ENCODE measurements around the gene HAPLN2.
A peak's percentile ranks its signal among the peaks of the same experiment; 100 is the strongest.

HAPLN2 gene

GRCh38 chr1:156646738-156647211 is 27.6 kb downstream of the HAPLN2 start:
- DNase-seq: no peak

GRCh38 chr1:156647351-156647750 is 28.1 kb downstream of the HAPLN2 start:
- DNase-seq: no peak

GRCh38 chr1:156648496-156648895 is 29.3 kb downstream of the HAPLN2 start:
- no peak for DNase-seq

- no peak for DNase-seq
Observed at GRCh38 chr1:156648951-156649350, 29.7 kb downstream of the HAPLN2 start.

GRCh38 chr1:156652131-156652991 is 33.1 kb downstream of the HAPLN2 start:
- DNase-seq: no peak

GRCh38 chr1:156652992-156653355 is 33.8 kb downstream of the HAPLN2 start:
- DNase-seq: no peak

GRCh38 chr1:156654700-156655099 is 35.5 kb downstream of the HAPLN2 start:
- DNase-seq: no peak

- DNase-seq: no peak
Observed at GRCh38 chr1:156655151-156655903, 36.1 kb downstream of the HAPLN2 start.

GRCh38 chr1:156655904-156656516 is 36.8 kb downstream of the HAPLN2 start:
- DNase-seq: no peak

GRCh38 chr1:156656806-156657740 is 37.9 kb downstream of the HAPLN2 start:
- DNase-seq: peak; percentile 70

- DNase-seq: no peak
Observed at GRCh38 chr1:156657741-156658319, 38.6 kb downstream of the HAPLN2 start.

GRCh38 chr1:156658496-156658895 is 39.3 kb downstream of the HAPLN2 start:
- DNase-seq: no peak

- no peak for DNase-seq
Observed at GRCh38 chr1:156658945-156659574, 39.8 kb downstream of the HAPLN2 start.

GRCh38 chr1:156659661-156659987 is 40.4 kb downstream of the HAPLN2 start:
- DNase-seq: no peak

GRCh38 chr1:156659988-156660751 is 41.0 kb downstream of the HAPLN2 start:
- DNase-seq: peak; percentile 79

- no peak for DNase-seq
Observed at GRCh38 chr1:156660752-156661112, 41.5 kb downstream of the HAPLN2 start.

- no peak for DNase-seq
Observed at GRCh38 chr1:156662005-156662799, 43.0 kb downstream of the HAPLN2 start.

- no peak for DNase-seq
Observed at GRCh38 chr1:156662800-156663055, 43.5 kb downstream of the HAPLN2 start.

- DNase-seq: no peak
Observed at GRCh38 chr1:156663178-156663577, 44.0 kb downstream of the HAPLN2 start.

- no peak for DNase-seq
Observed at GRCh38 chr1:156664046-156664766, 45.0 kb downstream of the HAPLN2 start.
